Amniotic epithelial cell (primary cell): ENCODE data around the gene HOTAIR.
A peak's percentile ranks its signal among the peaks of the same experiment; 100 is the strongest.

Experiments used
- DNase-seq: peaks from one replicate; pipeline ENCODE4 v3.0.0-alpha.2; 2010; ENCODE audit warnings: low read depth

Gene HOTAIR

DNA sequence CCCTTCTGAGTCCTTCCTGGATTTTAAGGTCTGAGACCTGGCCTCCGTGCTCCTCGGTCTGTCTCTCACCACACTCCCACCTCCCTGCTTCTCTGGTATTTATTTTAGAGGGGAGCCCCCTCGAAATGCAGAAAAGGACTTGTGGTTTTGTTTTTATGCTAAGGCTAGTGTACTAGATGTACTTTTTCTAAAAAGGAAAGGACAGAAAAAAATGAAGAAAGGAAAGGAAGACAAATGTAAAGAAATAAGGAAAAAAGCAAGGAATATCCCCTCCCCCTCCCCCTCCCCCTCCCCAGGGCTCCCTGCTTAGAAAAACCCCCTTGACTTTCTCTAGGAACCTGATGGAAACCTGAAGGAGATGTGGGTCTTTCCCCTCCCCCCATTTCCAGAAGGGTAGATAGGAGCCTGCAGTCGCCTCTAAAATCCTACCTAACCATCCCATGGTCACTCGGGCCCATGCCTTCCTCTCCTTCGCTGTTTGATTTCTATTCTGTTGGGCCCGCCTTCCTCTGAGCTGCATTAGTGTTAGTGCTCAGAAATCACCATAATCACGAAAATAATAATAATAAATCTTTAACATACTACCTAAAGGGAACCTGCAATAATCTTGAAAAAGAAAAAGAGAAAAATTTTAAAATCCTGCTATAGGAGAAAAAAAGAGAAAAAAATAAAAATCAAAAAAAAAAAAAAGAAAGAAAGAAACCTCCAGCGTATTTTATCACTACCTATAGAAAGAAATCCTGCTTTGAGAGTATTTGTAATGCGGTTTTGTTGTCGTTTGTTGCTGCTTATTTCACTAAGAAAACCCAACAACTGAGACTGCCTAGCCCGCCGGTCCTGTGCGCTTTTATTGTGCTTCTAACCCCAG lies 37.1 kb upstream of the HOTAIR start:
- DNase-seq: no peak

DNA sequence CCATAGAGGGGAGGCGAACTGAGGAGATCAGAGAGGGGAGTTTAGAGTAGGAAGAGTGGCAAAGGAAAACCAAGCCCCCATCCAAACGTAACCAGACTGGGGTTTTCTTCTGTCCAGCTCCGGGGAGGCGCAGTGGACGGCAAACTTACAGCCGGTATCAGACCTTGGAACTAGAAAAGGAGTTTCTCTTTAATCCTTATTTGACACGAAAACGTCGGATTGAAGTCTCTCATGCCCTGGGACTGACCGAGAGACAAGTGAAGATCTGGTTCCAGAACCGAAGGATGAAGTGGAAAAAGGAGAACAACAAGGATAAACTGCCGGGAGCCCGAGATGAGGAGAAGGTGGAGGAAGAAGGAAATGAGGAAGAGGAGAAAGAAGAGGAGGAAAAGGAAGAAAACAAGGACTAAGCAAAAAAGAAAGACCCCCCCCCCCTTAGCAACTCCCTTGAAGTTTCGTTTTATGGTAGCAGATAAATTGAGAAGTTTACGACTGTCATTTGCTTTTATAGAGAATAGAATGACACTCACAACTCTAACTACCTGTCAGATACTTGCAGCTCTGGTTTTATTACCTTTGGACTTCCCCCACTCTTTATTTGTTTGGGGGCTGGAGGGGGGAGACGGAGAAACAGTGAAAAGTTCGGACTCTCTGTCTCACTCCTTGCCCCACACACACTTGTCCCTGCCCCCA lies 36.4 kb upstream of the HOTAIR start:
- no peak for DNase-seq

DNA sequence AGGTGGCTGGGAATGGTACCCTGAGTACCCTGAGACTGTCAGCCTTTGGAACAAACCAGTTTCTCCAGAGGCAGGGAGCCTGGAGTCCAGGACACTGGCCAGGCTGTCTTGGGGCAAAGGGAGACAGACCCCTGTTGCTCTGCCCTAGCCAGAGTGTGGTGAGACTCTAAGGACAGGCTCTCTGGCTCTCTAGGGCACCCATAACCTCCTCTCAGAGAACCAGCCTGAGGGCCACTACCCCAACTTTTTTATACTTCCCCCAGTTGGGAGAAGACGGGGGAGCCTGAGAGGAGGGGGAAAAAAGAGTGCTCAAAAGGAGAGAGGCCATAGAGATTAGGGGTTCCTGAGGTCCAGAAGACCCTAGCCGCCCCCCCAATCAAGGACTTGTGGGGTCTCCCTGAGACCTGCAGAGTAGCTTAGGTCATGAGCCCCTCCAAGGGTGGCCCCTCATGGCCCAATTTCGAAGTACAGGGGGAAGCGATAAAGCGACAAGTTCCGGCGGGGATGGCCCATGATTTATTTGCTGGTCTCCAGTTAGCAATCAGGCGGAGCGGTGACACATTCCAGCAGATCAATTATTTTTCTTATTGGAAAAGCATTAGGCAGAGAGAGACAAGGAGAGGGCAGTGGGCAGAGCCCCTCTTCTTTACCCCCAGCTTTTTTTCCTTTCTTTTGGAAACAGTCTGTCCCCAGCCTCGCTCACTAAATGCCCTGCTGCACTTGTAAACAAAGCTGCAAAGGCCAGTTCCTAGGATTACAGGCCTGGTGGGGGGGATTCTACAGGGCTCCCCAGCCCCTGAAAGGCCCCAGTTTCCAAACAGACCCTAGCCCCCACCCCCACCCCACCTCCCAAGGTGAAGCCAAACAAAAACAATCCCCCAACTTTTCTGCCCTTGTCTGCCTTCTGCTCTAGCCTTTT lies 35.6 kb upstream of the HOTAIR start:
- no peak for DNase-seq

DNA sequence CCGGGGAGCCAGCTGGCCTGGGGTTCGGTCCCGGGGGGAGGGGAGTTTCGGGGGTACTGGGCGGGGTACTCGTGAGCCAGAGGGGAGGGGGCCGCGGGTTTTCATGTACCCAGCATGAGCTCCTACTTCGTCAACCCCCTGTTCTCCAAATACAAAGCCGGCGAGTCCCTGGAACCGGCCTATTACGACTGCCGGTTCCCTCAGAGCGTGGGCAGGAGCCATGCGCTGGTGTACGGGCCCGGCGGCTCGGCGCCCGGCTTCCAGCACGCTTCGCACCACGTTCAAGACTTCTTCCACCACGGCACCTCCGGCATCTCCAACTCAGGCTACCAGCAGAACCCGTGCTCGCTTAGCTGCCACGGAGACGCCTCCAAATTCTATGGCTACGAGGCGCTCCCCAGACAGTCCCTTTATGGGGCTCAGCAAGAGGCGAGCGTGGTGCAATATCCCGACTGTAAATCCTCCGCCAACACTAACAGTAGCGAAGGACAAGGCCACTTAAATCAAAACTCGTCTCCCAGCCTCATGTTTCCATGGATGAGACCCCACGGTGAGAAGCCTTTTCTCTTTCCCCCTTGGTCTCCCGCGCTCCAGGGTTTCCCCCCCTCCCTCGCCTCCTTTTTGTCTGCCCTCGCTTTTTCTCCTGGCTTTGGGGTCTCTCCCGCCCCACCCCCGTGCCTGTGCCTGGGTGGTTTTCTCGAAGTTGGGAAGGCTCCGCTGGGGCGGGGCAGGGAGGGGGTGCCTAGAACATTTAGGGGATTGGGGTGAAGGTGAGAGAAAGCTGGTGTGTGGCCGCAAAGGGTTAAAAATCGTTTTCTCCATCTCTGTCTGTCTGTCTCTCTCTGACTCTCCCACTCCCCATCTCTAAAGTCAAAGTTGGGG lies 34.7 kb upstream of the HOTAIR start:
- DNase-seq: peak; percentile 33

DNA sequence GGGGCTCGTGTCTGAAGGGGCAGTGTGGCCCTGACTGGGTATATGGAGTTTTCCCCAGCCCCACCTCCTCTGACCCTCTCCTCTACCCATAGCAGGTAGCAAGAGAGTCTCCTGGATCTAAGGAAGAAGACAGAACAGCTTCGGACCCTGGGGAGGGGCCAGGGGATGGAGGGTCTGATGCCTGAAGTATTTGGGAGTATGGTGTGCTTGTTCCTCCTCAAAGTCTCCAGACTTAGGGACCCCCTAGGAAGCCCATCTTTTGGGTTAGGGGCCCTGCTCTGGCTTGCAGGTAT lies 33.5 kb upstream of the HOTAIR start:
- no peak for DNase-seq

DNA sequence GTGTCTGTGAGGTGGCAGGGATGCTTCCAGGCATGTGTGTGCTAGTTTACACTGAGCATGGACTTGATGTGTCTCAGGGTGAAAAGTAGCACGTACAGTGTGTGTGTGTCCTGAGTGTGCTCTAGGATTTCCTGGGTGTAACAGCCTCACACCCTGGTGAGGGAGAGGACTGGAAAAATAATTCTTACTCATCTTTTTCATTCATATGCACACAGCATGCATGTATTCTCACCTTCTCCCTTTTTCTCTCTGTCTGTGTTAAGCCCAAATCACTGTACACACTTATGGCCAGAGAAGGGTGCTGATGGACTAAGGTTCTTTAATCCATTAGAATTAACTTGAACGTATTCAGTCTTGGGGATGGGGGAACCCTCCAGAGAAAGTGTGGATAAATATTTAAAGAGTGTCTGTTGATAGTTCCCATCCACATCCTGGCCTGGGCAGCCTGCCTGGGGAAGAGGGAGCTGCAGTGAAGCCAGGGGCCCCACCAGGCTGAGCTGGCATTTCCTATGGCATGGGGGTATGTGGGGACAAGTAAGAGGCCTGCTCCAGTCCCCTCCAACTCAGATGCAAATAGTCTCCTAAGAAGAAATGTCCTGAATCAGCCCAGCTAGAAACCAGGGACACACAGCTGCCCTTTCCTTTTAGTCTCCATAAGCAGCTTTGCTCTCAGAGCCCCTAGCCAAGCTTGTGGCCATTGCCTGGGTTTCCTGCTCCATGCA lies 32.9 kb upstream of the HOTAIR start:
- DNase-seq: no peak

DNA sequence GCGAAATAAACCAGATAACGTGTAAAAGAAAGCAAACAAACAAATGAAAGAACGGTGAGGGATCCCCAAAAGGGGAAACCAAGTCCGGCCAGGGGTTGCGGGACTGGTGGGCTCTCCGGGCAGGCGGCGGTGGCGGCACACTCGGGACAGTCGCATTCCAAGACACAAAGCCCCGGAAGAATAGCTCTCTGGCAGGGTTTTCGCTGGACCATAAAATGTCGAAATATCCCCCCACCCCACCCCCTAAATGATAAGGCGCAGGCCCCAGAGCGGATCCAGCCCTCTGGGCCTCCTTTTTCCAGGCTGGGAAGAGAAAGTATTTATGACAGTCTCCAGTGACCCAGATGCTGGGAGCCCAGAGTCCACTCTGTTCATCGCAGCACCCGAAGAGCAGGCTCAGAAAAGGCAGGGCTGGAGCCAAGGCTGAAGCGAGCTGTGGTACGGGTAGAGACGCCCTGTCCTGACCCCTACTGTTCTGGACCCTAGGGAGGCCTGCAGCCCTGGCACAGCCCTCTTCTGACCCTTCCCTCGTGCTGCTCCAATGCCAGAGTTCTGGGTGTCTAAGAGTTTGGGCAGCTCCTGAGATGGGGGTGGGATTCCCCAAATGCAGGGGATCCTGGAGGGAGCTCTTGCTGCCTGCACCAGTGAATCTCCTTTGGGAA lies 31.9 kb upstream of the HOTAIR start:
- no peak for DNase-seq

DNA sequence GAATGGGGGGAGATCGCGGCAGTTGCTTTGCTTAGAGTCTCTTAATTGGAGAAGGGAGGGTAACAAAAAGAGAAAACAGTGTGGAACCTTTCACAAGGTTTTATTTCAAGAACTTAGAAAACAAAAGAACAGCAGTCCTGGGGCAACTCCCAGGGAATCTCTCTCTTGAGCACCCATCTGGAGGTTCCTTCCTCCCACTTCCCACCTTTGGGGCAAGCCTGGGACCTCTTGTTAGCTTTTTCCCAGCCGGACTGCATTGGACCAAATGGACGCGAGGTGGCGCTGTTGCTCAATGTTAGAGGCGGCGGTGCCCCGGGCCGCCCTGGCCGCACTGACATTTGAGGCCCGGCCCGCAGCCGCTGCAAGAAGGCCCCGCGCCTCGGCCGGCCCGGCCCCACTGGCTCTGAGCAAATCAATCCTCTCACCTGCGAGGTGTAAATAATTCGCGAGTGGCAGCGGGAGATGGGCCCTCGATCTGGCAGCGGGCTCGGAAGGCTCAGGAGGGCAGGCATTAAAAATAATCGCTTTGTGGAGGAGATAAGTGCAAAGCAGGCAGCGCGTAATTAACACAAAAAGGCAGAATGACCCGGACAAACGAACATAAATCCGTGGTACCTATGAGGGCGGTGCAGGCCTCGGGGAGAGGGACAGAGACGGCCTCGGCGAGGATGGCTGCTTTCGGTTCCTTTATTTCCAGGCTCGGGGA lies 31.3 kb upstream of the HOTAIR start:
- DNase-seq: peak; percentile 72

DNA sequence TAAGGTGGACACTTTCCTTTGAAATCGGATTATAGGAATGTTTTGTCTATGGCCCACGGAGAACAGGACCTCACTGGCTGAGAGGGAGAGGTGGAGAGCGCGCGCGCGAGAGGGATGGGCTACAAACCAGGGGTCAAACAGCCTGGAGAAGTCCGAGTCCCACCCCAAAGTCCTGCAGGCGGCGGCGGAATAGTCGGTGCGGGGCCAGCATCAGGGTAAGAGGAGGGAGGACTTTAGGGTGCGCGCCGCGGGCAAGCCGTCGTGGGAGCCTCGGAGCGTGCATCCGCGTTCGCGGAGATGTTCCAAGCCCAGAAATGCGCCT lies 30.7 kb upstream of the HOTAIR start:
- DNase-seq: no peak

DNA sequence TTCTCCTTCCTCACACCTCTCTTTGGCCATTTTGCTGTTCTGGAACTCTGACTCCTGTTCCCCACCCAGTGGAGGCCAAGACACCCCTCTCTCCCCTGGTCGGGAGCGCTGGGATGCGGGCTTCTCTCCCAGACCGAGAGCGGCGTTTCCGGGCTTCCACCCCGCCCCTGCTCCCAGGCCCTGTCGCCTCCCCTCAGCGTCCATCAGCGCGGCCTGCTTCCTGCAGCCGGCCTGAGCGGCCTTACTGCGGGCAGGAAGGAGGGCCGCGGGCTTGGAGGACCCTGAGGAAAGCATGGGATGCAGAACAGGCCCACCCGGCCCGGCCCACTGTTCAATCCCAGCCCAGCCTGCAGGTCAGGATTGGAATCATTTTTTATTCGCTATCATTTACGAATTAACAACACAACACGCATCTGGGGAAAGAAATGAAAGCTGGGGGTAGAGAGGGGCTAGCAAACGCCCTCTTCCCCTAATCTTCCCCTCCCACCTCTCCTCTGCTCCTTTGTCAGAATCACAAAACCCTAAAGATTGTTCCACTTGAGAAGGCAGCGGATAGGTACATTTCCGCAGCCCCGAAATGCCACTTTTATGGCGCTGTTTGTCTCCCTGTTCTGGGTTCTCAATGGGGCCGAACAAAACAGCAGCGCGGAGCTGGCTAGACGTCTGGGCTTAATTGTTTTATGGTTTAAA lies 30.2 kb upstream of the HOTAIR start:
- no peak for DNase-seq

DNA sequence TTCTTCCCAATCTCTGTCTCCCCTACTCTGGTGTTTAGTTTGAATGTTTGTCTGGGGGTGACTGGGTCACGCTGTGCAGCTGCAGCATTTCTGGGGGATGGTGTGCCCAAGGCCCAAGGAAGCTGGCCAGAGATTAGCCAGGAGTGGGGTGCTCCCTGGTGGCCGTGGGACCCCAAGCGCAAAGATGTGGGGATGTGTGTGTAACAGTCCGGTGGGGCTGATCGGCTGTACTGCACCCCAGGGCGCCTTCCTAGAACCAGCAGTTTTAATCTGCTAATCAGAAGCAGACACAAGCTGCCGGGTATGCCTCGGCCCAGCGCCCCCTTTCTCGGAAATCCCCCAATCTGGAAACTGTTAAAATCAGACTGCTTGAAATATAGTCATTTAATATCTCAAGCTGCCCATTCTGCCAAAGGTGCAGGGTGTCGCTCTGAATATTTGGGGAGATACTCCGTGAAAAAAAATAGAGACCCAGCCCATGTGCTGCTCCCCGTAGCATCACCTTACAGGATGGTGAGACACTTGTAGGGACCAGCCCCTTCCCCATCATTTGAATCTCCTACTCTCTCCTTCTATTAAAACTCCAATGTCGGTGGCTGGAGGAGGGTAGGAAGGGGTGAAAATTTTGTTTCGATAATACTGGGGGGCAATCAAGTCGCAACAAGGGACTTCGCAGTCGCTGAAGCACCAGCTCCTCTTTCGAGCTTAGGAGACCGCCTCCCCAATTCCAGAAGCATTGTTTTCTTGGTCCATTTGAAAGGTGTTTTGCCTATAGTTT lies 29.5 kb upstream of the HOTAIR start:
- DNase-seq: no peak

DNA sequence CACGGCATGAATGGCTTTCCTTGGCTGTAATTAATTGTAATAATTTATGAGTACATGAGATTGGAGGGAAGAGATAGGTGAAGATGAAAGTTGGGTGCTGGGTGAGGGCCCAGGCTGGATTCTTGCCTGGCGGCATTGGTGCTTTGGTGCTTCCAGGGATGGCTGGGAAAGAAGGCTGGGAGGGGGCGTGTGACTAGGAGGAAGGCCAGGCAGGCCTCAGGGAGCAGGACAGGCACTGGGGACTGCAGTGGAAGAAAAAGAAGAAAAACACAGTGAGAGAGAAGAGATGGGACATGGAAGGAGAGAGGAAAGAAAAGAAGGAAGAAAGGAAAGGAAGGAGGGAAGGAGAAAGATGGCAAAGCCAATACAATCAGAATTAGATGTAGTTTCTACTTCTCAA lies 28.9 kb upstream of the HOTAIR start:
- DNase-seq: no peak

DNA sequence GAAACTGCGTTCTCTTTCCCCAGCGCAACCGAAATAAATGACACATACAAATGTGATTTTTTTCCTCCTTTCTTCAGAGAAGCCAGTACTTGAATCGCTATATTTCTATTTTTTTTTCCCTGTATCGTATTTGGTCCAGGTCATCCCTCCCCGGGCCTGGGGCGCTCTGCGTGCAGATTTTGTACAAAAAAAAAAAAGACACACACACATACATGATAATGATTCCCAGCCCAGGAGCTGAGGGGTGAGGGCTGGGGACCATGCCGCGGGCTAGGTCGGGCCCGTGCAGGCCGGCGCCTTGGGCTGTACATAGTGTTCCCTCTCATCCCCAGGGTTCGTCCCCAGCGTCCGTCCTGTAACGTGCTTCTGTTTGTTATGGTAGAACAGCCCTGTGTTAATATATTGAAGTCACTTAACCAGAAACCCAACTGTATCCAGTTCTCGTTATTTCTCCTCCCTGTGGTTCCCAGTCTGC lies 28.2 kb upstream of the HOTAIR start:
- no peak for DNase-seq

DNA sequence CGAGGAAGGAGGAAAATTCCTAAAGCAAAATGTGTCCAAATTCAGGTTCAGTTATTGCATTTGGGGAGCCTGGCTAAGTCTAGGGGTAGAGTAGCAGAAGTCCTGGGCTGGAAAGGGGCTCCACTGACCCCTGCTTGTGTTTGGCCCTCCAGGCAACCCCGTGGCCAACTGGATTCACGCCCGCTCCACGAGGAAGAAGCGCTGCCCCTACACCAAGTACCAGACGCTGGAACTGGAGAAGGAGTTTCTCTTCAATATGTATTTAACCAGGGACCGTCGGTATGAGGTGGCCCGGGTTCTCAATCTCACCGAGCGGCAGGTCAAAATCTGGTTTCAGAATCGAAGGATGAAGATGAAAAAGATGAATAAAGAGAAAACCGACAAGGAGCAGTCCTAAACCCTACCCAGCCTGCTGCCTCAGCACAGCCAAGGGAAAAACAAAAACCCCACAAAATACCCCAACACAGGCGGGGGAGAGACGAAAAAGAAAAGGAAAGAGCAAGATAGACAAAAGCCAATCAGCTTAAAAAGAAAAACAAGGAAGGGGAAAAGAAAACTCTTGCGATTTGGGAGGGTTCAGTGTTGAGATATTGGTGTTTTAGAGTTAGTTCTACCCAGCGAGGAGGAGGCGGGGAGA lies 27.6 kb upstream of the HOTAIR start:
- no peak for DNase-seq

DNA sequence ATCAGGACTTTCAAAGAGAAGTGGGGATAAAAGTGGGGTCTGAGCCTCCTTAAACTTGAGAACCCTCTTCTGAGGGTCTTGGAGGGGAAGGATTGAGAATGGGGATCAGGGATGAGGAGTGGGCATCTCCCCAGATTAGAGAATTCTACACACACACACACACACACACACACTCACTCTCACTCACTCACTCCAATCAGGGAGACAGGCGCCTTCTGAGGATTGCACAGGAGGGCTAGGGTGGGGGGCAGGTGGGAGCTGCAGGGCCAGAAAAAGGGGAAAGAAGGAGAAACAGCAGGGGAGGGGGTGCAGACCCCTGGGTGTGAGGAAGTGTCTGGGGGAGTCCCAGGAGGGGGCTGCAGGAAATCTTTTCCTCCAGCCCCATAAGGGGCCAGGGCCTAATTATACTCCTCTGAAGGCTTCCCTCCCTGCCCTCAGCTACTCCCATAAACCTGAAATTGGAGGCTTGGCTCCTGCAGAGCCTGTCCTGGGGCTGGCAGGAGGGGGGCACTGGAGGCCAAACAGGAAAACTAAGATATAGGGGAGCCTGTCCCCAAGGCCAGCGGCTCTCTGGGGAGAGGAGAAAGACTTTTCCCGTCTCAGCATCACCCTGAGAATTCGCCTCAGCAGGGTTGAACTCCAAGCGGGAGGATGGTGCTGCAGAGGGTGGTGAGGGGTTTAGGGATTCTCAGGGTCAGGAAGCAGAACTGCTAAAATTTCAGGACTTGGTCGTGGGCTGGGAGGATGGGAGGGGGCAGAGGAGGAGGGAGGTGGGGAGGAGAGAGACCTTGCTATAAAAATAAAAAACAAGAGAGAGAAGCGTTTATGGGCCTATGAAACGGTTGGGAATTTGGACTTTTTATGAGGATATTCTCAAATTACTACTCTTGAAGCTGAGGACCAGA lies 26.8 kb upstream of the HOTAIR start:
- DNase-seq: no peak

DNA sequence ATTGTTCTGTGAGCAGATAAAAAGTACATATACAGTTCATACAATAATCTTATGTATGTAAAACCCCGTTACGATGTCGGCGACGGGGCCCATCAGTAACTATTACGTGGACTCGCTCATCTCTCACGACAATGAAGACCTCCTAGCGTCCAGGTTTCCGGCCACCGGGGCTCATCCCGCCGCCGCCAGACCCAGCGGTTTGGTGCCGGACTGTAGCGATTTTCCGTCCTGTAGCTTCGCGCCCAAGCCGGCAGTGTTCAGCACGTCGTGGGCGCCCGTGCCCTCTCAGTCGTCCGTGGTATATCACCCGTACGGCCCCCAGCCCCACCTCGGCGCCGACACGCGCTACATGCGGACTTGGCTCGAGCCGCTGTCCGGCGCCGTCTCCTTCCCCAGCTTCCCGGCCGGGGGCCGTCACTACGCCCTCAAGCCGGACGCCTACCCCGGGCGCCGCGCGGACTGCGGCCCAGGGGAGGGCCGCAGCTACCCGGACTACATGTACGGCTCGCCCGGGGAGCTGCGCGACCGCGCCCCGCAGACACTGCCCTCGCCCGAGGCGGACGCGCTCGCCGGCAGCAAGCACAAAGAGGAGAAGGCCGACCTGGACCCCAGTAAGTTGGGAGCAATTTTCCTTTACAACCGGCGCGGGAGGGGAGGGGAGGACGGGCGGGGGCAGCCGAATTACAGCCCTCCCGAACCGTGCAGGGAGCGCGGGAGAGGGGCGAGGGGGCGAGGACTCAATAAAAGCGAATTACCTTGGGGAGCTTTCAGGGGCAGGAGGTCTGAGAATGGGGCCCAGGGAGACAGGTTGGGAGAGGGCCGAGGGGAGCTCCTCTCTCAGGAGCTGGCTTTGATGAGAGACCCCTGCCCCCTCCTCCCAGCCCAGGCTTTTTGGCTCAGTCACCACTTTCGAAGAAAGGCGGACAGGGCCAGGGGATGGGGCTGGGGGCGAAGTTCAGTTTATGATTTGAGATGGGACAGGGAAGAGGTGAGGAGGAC lies 25.7 kb upstream of the HOTAIR start, which contains the start of gene HOXC9:
TSS of gene HOXC9 (plus strand) at position 46 of the 999 bp plus-strand sequence. CDS start at position 74, 28 bp downstream.
- DNase-seq: no peak
